Stimulated activated CD4-positive, alpha-beta T cell treated with anti-CD3 and anti-CD28 coated beads, Interleukin-15, amount 100 ng/mL, for 24 hours (primary cell): ENCODE data around the gene PIBF1.

Source experiments
- DNase-seq: peaks from one replicate; pipeline ENCODE4 v3.0.0-alpha.2; 2020

Gene PIBF1

DNA sequence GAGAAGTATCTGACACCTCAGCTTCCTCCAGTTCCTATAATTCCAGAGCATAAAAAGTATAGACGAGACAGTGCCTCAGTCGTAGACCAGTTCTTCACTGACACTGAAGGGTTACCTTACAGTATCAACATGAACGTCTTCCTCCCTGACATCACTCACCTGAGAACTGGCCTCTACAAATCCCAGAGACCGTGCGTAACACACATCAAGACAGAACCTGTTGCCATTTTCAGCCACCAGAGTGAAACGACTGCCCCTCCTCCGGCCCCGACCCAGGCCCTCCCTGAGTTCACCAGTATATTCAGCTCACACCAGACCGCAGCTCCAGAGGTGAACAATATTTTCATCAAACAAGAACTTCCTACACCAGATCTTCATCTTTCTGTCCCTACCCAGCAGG is 279.9 kb downstream of the PIBF1 start:
- no peak for DNase-seq

DNA sequence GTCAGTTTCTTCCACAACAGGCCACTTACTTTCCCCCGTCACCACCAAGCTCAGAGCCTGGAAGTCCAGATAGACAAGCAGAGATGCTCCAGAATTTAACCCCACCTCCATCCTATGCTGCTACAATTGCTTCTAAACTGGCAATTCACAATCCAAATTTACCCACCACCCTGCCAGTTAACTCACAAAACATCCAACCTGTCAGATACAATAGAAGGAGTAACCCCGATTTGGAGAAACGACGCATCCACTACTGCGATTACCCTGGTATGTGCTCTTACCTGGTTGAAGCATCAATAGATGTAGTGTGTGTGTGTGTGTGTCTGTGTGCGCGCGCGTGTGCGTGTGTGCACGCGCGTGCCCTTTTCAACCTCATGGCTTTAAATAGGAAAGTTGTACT is 280.5 kb downstream of the PIBF1 start:
- no peak for DNase-seq

GRCh38 chr13:73063166-73063565 is 281.2 kb downstream of the PIBF1 start:
- no peak for DNase-seq

- DNase-seq: no peak
These were observed 283.1 kb downstream of the PIBF1 start for GRCh38 chr13:73065036-73065435.

DNA sequence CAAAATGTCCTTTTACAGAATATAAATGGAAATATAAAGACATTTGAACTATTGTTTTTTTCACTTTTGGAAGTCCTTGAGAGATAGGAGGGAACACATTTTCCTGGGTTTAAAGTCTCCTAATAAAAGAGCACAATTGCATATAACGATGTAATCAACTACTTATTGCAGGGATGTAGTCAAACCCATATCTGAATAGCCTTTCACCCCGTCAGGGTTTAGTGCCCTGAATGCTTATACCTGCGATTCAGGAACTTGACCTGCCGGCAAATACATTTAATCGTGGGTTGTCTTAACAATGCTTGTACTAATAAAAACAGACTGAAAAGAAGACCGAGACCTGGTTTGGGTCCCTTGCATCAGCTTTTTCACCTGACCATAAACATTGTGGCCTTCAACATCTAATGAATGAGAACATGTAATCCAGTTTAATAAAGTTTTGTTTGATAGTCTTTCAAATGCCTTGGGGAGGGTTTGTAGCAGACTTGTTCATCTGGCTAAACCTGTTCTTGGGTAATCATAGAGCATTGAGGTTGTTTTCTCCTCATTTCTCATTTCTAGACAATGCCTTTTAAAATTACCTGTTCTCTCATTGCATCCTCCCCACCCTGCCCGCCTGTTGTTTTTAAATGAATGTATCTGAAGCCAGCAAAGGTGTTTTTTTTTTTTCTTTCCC is 283.9 kb downstream of the PIBF1 start:
- no peak for DNase-seq
